ENCODE data around the gene UGGT1.
A peak's percentile ranks its signal among the peaks of the same experiment; 100 is the strongest.

Gene UGGT1

DNA sequence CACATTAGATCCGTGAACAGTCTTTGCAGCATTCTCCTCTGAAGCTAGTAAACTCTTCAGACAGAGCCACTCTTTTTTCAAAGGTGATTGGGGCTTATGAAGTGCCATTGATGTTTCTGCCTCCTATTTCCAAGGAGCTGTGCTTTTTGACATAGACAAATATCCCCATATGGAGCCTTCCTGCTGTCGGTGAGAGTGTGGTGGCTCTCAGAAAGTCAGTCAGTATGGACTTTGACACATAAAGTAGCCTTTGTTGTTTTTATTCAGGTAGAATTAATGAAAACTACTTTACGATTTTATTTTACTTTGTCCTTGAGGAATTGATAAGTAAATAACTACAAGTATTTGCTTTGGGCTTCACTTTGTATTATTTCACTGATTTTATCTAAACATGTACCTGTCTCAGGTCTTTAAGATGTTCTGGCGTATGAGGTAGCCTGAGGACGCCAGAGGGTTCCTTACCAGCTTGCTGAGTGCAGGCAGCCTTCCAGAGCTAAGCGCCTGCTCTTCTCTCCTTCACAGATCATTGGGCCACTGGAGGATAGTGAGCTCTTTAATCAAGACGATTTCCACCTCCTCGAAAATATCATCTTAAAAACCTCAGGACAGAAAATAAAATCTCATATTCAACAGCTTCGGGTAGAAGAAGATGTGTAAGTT lies 69.7 kb downstream of the UGGT1 start:
- POLR2A ChIA-PET, result no interaction called here
- CTCF ChIA-PET, result no interaction called here

DNA sequence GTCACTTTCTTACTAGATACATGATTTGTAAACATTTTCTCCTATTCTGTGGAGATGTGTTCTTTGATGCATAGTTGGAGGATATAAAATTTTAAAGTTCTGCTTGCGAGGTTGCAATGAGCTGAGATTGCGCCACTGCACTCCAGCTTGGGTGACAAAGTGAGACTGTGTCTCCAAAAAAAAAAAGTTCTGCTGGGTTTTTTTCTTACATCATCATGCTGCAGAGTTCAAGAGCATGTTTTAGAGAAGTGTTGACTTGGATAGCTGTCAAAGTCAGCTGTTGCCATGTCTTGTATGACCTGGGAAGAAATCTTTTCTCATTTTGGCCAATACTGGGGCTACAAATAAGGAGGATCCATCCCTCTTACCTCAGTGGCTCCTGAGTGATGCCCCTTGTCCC lies 71.3 kb downstream of the UGGT1 start:
- TF ChIP-seq CTCF (IDR thresholded peaks at IDR 0.05; ENCODE audit: insufficient read depth, low read length, missing control alignments), result no peak
- CTCF ChIA-PET, result interaction anchor here (0.9 kb wide), 1 partner anchor 9 kb away, joined by 3 read pairs; no protein-coding TSS in a partner anchor
- POLR2A ChIA-PET, result no interaction called here
- DNase-seq (ENCODE audit: low read depth, low spot score), result no peak
- no peak overlapping the region for H3K4me3 ChIP-seq (ENCODE audit: low read depth, low read length)

More for the DNA sequence above, 69.7 kb downstream of the UGGT1 start:
- no peak for DNase-seq (ENCODE audit: low read depth, low spot score)
- no peak overlapping the region for H3K4me3 ChIP-seq (ENCODE audit: low read depth, low read length)
- TF ChIP-seq CTCF (IDR thresholded peaks at IDR 0.05; ENCODE audit: insufficient read depth, low read length, missing control alignments), result no peak

DNA sequence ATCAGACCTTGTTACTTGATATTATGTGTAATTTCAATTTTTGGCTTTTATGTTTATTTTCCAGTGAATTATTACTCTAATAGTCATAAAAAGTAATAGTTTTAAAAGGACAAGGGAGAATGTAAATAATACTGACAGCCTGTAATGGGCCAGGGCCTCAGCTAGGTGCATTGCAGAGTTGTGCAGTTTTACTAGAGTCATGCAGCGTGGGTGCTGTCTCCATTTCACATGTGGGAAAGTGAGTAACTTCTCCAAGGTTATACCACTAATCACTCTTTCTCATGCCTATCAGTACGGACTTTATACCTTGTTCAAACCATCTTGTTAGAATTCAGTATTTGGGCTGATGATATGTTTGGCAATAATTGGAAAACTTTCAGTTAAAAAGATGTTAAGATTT lies 73.3 kb downstream of the UGGT1 start:
- CTCF ChIA-PET, result interaction anchor here (1.7 kb wide), 1 partner anchor 10 kb away, joined by 4 read pairs; no protein-coding TSS in a partner anchor
- no peak for DNase-seq (ENCODE audit: low read depth, low spot score)
- TF ChIP-seq CTCF (IDR thresholded peaks at IDR 0.05; ENCODE audit: insufficient read depth, low read length, missing control alignments), result no peak
- POLR2A ChIA-PET, result no interaction called here
- H3K4me3 ChIP-seq (ENCODE audit: low read depth, low read length), result no peak overlapping the region

- TF ChIP-seq CTCF (IDR thresholded peaks at IDR 0.05; ENCODE audit: insufficient read depth, low read length, missing control alignments), result no peak
- DNase-seq (ENCODE audit: low read depth, low spot score), result no peak
- POLR2A ChIA-PET, result no interaction called here
- no peak overlapping the region for H3K4me3 ChIP-seq (ENCODE audit: low read depth, low read length)
- CTCF ChIA-PET, result no interaction called here
These were observed 75.8 kb downstream of the UGGT1 start for GRCh38 chr2:128166746-128167353.

GRCh38 chr2:128169094-128169493 lies 78.1 kb downstream of the UGGT1 start:
- CTCF ChIA-PET, result interaction anchor here (2.1 kb wide), 1 partner anchor 10 kb away, joined by 12 read pairs; no protein-coding TSS in a partner anchor
- no peak overlapping the region for H3K4me3 ChIP-seq (ENCODE audit: low read depth, low read length)
- DNase-seq (ENCODE audit: low read depth, low spot score), result no peak
- POLR2A ChIA-PET, result no interaction called here
- TF ChIP-seq CTCF (IDR thresholded peaks at IDR 0.05; ENCODE audit: insufficient read depth, low read length, missing control alignments), result no peak

GRCh38 chr2:128169497-128169896 lies 78.5 kb downstream of the UGGT1 start:
- H3K4me3 ChIP-seq (ENCODE audit: low read depth, low read length), result no peak overlapping the region
- no peak for TF ChIP-seq CTCF (IDR thresholded peaks at IDR 0.05; ENCODE audit: insufficient read depth, low read length, missing control alignments)
- CTCF ChIA-PET, result interaction anchor here (0.9 to 2.1 kb wide), 3 partner anchors 10 to 137 kb away, joined by 3 to 12 read pairs (median 4); no protein-coding TSS in a partner anchor
- DNase-seq (ENCODE audit: low read depth, low spot score), result peak; percentile 17
- POLR2A ChIA-PET, result no interaction called here

Data from AG04449 (cell line).